ENCODE measurements around the gene KCNC1.

- peak; percentile 33 to 38 for TF ChIP-seq CTCF (conservative IDR thresholded peaks at IDR 0.05 in 1 of 2, IDR thresholded peaks at IDR 0.05 in 1 of 2; ENCODE audit: low read depth in 1 of 2, low read length in 2 of 2)
- TF ChIP-seq EZH2 (IDR thresholded peaks at IDR 0.05; ENCODE audit: low read length, missing control alignments) = no peak
Observed at GRCh38 chr11:17770917-17771316, 36.3 kb downstream of the KCNC1 start.
